ENCODE data around the gene NFATC2IP.
"Not testable (repeated sequence)": the region's sequence is repeated elsewhere in the genome, so short reads cannot be mapped to it uniquely, and the experiment has no call there.

The NFATC2IP gene

GRCh38 chr16:28998837-28999236 is 48.1 kb downstream of the NFATC2IP start:
- H3K9me3 ChIP-seq (ENCODE audit: control insufficient read depth, low read length): no peaks in the 10 kb centered on the region
- H3K27ac ChIP-seq: no peak overlapping the region
- no peaks in the 10 kb centered on the region for H3K36me3 ChIP-seq (ENCODE audit: control insufficient read depth, insufficient read depth, low read length)
- no peaks in the 10 kb centered on the region for H3K79me2 ChIP-seq
- no peak overlapping the region for H3K4me3 ChIP-seq (ENCODE audit: low read depth, low read length)
- no peak overlapping the region for H2AFZ ChIP-seq
- H3K27me3 ChIP-seq (ENCODE audit: control insufficient read depth, insufficient read depth, low read length): no peaks in the 10 kb centered on the region
- no peaks in the 10 kb centered on the region for H3K4me1 ChIP-seq
- H3K4me2 ChIP-seq (ENCODE audit: low read length): no peak overlapping the region
- TF ChIP-seq CTCF (IDR thresholded peaks at IDR 0.05): no peak
- no peak overlapping the region for H3K9ac ChIP-seq

- Histone ChIP-seq H2AFZ (no peak overlapping the region), H3K4me1 (no peaks in the 10 kb centered on the region), H3K27me3 (ENCODE audit: control insufficient read depth, insufficient read depth, low read length) (no peaks in the 10 kb centered on the region), H3K9me3 (ENCODE audit: control insufficient read depth, low read length) (no peaks in the 10 kb centered on the region), H3K36me3 (ENCODE audit: control insufficient read depth, insufficient read depth, low read length) (no peaks in the 10 kb centered on the region), H3K79me2 (no peaks in the 10 kb centered on the region), H3K9ac (no peak overlapping the region), H3K27ac (no peak overlapping the region), H3K4me3 (ENCODE audit: low read depth, low read length) (no peak overlapping the region), H3K4me2 (ENCODE audit: low read length) (no peak overlapping the region)
- TF ChIP-seq CTCF (IDR thresholded peaks at IDR 0.05): no peak
Measured at GRCh38 chr16:28999577-28999976, 48.8 kb downstream of the NFATC2IP start.

GRCh38 chr16:29000019-29000418 is 49.3 kb downstream of the NFATC2IP start:
- Histone ChIP-seq H3K9me3 (ENCODE audit: control insufficient read depth, low read length) (no peaks in the 10 kb centered on the region), H3K9ac (no peak overlapping the region), H3K4me2 (ENCODE audit: low read length) (no peak overlapping the region), H3K79me2 (no peaks in the 10 kb centered on the region), H3K27ac (no peak overlapping the region), H2AFZ (no peak overlapping the region), H3K4me3 (ENCODE audit: low read depth, low read length) (no peak overlapping the region), H3K36me3 (ENCODE audit: control insufficient read depth, insufficient read depth, low read length) (no peaks in the 10 kb centered on the region), H3K4me1 (no peaks in the 10 kb centered on the region), H3K27me3 (ENCODE audit: control insufficient read depth, insufficient read depth, low read length) (no peaks in the 10 kb centered on the region)
- no peak for TF ChIP-seq CTCF (IDR thresholded peaks at IDR 0.05)

- H3K4me2 ChIP-seq (ENCODE audit: low read length); H3K27me3 ChIP-seq (ENCODE audit: control insufficient read depth, insufficient read depth, low read length); H3K27ac ChIP-seq; H3K9me3 ChIP-seq (ENCODE audit: control insufficient read depth, low read length); H2AFZ ChIP-seq; H3K9ac ChIP-seq; H3K79me2 ChIP-seq; H3K36me3 ChIP-seq (ENCODE audit: control insufficient read depth, insufficient read depth, low read length); H3K4me1 ChIP-seq; H3K4me3 ChIP-seq (ENCODE audit: low read depth, low read length): not testable (repeated sequence)
Measured at GRCh38 chr16:29004496-29005139, 53.9 kb downstream of the NFATC2IP start.

- H3K79me2 ChIP-seq: no peaks in the 10 kb centered on the region
- no peak overlapping the region for H3K9ac ChIP-seq
- no peaks in the 10 kb centered on the region for H3K4me1 ChIP-seq
- no peak for TF ChIP-seq CTCF (IDR thresholded peaks at IDR 0.05)
- no peaks in the 10 kb centered on the region for H3K9me3 ChIP-seq (ENCODE audit: control insufficient read depth, low read length)
- no peaks in the 10 kb centered on the region for H3K36me3 ChIP-seq (ENCODE audit: control insufficient read depth, insufficient read depth, low read length)
- no peak overlapping the region for H2AFZ ChIP-seq
- H3K27ac ChIP-seq: no peak overlapping the region
- H3K4me3 ChIP-seq (ENCODE audit: low read depth, low read length): no peak overlapping the region
- no peaks in the 10 kb centered on the region for H3K27me3 ChIP-seq (ENCODE audit: control insufficient read depth, insufficient read depth, low read length)
- no peak overlapping the region for H3K4me2 ChIP-seq (ENCODE audit: low read length)
Measured at GRCh38 chr16:29007730-29008593, 57.2 kb downstream of the NFATC2IP start.
